Testis (tissue), 3 donors: ENCODE results near the gene CCDC106. TPM values are rescaled to one million over a fixed set of nuclear protein-coding genes. Genes with fewer than 3 reads are reported as not detected.

Source experiments
- DNase-seq: peaks from one replicate; pipeline ENCODE4 v3.0.0-alpha.2; 2019
- H3K27ac ChIP-seq, 2 donors: fragments of 200-600 bp; sonication (generic); one replicate each; pipeline ENCODE4 v1.5.1; 2019
- H3K27me3 ChIP-seq: fragments of 200-600 bp; sonication (generic); one replicate; pipeline ENCODE4 v1.5.1; 2019
- H3K36me3 ChIP-seq: fragments of 200-600 bp; sonication (generic); one replicate; pipeline ENCODE4 v1.5.1; 2017; ENCODE audit warnings: low read depth; ENCODE audit errors: missing control alignments
- H3K4me1 ChIP-seq: fragments of 200-600 bp; sonication (generic); one replicate; pipeline ENCODE4 v1.5.1; 2019
- H3K4me3 ChIP-seq, 2 donors: fragments of 200-600 bp; sonication (generic); one replicate each; pipeline ENCODE4 v1.5.1; 2017 to 2019
- H3K9me3 ChIP-seq: fragments of 200-600 bp; sonication (generic); one replicate; pipeline ENCODE4 v1.5.1; 2017
- CTCF ChIP-seq, 3 experiments: fragments of 450-650 bp in 2 of 3; fragments of 200-600 bp in 1 of 3; sonication (generic) in 1 of 3; IDR thresholded peaks; one replicate each; pipeline ENCODE4 v1.5.1; 2016 to 2019; ENCODE audit warnings: antibody characterized with exemption in 3 of 3, mild to moderate bottlenecking in 2 of 3, moderate library complexity in 1 of 3
- POLR2A ChIP-seq: fragments of 450-650 bp; IDR thresholded peaks from one replicate; pipeline ENCODE4 v1.6.1; 2017; ENCODE audit warnings: antibody characterized with exemption, mild to moderate bottlenecking, moderate library complexity
- WGBS, 2 donors: methylation state at CpG; one replicate each; pipeline ENCODE4 v1.1.5; 2018; 5-methylcytosine and 5-hydroxymethylcytosine counted together
- intact Hi-C: fragments of 100-400 bp; cut with DNase I; formaldehyde crosslinking; loops from one replicate; pipeline ENCODE4 v1.15.1; 2023; ENCODE audit warnings: low total_unique reads
- polyA plus RNA-seq: library from polyadenylated mRNA; stranded (reverse); fragments of 350-450 nt; fragmentation: Illumina TruSeq; extraction: RNeasy Lipid Tissue Mini Kit (QIAGEN cat#74804); gene quantifications from one replicate; pipeline ENCODE4 v1.2.3, GENCODE V29; 2014; ENCODE audit warnings: low read depth, low replicate concordance; ENCODE audit not compliant: insufficient read depth
- total RNA-seq, 2 donors: library from RNA; depleted of rRNA; stranded (reverse); fragments of >200 nt; gene quantifications; one replicate each; pipeline ENCODE4 v1.2.3, GENCODE V29; 2016

Gene CCDC106
- total and polyA plus RNA-seq, 3 donors from 2014 or later, result 34.5 to 84.9 (median 57.0) TPM

- no peak for DNase-seq
- no peak overlapping the region for H3K27ac ChIP-seq
- H3K9me3 ChIP-seq, result no peaks in the 10 kb centered on the region
- H3K27me3 ChIP-seq, result no peaks in the 10 kb centered on the region
- H3K4me1 ChIP-seq, result peaks cover 29% of the 10 kb centered on the region
- 75 to 94% methylated on average over 18 to 30 of the region's 30 CpGs for WGBS, 2 donors
- no peaks in the 10 kb centered on the region for H3K36me3 ChIP-seq
- TF ChIP-seq POLR2A, result no peak
- no peak for TF ChIP-seq CTCF (IDR thresholded peaks at IDR 0.05)
- no peak overlapping the region for H3K4me3 ChIP-seq
- intact Hi-C loops, result no loop called here
These were observed 20.8 kb downstream of the CCDC106 start for GRCh38 chr19:55668603-55669348.

GRCh38 chr19:55669418-55670279 lies 21.6 kb downstream of the CCDC106 start:
- H3K36me3 ChIP-seq, result no peaks in the 10 kb centered on the region

GRCh38 chr19:55670280-55671053 lies 22.5 kb downstream of the CCDC106 start:
- no peaks in the 10 kb centered on the region for H3K36me3 ChIP-seq
- WGBS, 2 donors, result 65 to 76% methylated on average over 23 of the region's 23 CpGs
- no peak overlapping the region for H3K27ac ChIP-seq
- H3K27me3 ChIP-seq, result no peaks in the 10 kb centered on the region
- intact Hi-C loops, result no loop called here
- H3K4me3 ChIP-seq, result no peak overlapping the region
- TF ChIP-seq CTCF (IDR thresholded peaks at IDR 0.05) (no peak), POLR2A (no peak)
- H3K9me3 ChIP-seq, result no peaks in the 10 kb centered on the region
- no peak for DNase-seq
- peaks cover 34% of the 10 kb centered on the region for H3K4me1 ChIP-seq

More at GRCh38 chr19:55669418-55670279, 21.6 kb downstream of the CCDC106 start:
- TF ChIP-seq CTCF (IDR thresholded peaks at IDR 0.05) (no peak), POLR2A (no peak)
- H3K4me1 ChIP-seq, result peaks cover 34% of the 10 kb centered on the region
- H3K27ac ChIP-seq, result no peak overlapping the region
- intact Hi-C loops, result no loop called here
- no peak for DNase-seq
- H3K9me3 ChIP-seq, result no peaks in the 10 kb centered on the region
- H3K4me3 ChIP-seq, result no peak overlapping the region
- no peaks in the 10 kb centered on the region for H3K27me3 ChIP-seq
- WGBS, 2 donors, result 84 to 85% methylated on average over 21 to 43 of the region's 43 CpGs

GRCh38 chr19:55671054-55671378 lies 23.0 kb downstream of the CCDC106 start:
- Histone ChIP-seq H3K4me3 (no peak overlapping the region), H3K36me3 (no peaks in the 10 kb centered on the region), H3K4me1 (peaks cover 37% of the 10 kb centered on the region), H3K27me3 (no peaks in the 10 kb centered on the region), H3K27ac (no peak overlapping the region), H3K9me3 (no peaks in the 10 kb centered on the region)
- DNase-seq, result no peak
- TF ChIP-seq CTCF (IDR thresholded peaks at IDR 0.05) (no peak), POLR2A (no peak)
- intact Hi-C loops, result no loop called here
- WGBS, 2 donors, result 65 to 71% methylated on average over 2 of the region's 2 CpGs
